Ureter (tissue), 1 donor: ENCODE results near the gene PRDM12. TPM values are rescaled to one million over a fixed set of nuclear protein-coding genes. Genes with fewer than 3 reads are reported as not detected.
A peak's percentile ranks its signal among the peaks of the same experiment; 100 is the strongest.
"Not testable (repeated sequence)": the region's sequence is repeated elsewhere in the genome, so short reads cannot be mapped to it uniquely, and the experiment has no call there.

Source experiments
- DNase-seq: peaks from one replicate; pipeline ENCODE4 v3.0.0-alpha.2; 2020; ENCODE audit warnings: low spot score
- total RNA-seq: library from RNA; stranded (reverse); gene quantifications from one replicate; pipeline ENCODE4 v1.2.4, GENCODE V29; 2023
- donor health status: DM: yes; HTN: yes; CAD: no.

PRDM12 gene
- total RNA-seq, 1 donor from 2014 or later, result 0.21 TPM

- no peak for DNase-seq
Observed at GRCh38 chr9:130663977-130664250, 480 bp upstream of the PRDM12 start.

DNA sequence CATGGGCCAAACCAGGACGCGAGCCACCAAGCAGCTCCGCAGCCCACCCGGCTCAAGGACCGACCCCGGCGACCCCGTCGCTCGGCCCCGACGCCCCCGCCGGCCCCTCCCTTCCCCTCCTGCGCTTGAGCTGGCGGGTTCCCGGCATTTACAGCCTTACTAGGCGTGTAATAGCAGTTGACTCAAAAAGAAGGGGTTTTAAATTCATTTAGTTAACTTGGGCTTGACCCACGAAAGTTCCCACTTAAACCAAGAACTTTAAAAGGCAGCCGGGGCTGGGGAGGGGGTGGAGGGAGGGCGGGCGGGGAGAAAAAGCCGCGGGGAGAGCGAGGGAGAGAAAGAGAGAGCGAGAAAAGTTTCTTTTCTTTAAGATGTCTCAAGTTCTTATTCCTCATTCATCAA, 636 bp downstream of the PRDM12 start:
- DNase-seq, result no peak

DNA sequence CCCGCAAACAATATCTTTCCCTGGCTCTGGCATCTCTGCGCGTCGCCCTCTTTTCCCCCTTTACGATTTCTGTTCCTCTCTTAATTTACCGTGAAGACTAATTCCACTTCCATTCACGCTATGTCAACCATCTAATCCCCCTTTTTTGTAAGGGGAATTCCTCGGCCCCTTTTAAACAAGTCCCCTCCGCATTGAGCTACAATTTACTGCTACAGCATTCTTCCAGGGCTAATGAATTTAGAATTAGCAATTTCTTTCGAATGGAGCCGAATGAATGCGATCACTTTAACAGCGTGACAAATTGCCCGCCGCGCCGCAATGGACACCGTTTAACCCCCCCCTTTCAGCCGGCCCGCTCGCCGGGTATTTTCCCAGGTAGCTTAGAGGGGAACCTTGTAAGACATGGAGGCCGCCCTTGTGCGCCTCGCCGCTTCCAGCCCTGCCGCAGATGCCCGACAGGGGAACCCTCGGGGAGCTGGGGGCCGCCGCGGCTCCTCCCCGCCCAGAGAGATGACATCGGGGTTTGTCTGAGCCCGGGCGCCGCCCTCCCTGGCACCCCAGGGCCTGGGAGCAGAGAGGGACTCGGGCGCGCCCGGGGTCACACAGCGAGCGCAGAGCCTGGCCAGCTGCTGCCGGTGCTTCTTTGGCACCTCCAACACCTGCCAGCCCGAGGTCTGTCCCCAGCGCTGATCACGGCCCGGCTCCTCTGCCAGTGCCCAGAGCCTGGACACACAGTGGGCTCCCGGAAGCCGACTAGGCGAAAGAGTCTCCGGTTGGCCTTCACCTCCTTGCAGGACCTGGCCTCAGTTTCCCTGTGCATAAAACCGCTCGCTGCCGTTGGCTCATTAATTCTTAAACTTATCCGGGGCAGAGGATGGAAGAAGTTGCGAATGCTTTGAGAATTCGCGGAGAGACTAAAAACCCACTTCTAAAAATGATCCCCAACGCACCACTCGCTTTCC, 1.3 kb downstream of the PRDM12 start:
- DNase-seq, result no peak

- DNase-seq, result no peak
Observed at GRCh38 chr9:130666393-130667119, 2.2 kb downstream of the PRDM12 start.

- DNase-seq, result no peak
Observed at GRCh38 chr9:130667120-130667435, 2.7 kb downstream of the PRDM12 start.

- DNase-seq, result no peak
Observed at GRCh38 chr9:130668196-130668595, 3.8 kb downstream of the PRDM12 start.

DNA sequence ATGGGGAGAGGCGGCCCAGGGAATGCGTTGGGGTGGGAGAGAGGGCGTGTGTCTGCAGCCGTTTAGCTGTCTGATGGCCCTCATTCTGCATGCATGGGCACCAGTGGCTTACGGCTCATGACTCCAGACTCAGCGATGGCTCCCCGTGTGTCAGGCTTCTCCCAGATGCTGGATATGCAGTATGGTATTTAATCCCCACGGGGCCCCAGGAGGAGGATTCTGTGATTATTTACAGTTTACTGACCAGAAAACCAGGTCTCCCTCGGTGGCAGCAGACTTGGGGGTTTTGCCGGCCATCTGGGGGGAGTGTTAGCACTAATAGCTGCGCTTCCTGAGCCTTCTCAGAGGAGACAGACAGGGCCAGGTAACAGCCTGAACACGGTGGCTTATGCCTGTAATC, 4.3 kb downstream of the PRDM12 start:
- DNase-seq, result no peak

- no peak for DNase-seq
Observed at GRCh38 chr9:130669965-130670364, 5.6 kb downstream of the PRDM12 start.

GRCh38 chr9:130670644-130671043, 6.2 kb downstream of the PRDM12 start:
- no peak for DNase-seq

GRCh38 chr9:130672466-130672865, 8.1 kb downstream of the PRDM12 start:
- no peak for DNase-seq

DNA sequence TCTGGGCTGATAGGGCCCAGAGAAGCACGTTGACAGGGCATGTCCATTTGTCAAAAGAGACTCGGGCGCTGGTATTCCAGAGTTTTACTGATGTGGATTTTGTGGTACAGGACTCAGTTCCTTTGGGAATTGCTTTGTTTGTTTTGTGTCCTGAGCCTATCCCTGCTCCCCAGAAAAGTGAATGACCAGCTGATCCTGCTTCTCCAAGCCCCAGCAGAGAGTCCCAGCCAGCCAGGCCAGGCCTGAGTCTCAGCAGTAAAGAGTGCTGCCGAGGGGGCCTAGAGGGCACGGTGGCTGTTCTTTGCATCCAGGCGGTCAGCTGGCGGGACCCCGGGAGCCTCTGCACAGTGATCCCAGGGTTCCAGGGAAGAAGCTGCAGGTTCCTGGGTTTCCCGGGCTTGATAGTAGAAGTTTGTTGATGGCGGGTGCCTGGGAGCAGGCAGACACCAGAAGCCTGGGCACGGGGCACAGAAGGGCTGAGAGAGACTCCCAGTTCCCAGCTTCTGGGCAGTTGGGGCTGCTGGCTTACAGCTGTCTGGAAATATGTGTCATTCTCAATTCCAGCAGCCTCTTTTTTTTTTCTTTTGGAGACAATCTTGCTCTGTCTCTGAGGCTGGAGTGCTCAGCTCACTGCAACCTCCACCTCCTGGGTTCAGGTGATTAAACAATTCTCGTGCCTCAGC, 8.7 kb downstream of the PRDM12 start:
- DNase-seq, result no peak

DNA sequence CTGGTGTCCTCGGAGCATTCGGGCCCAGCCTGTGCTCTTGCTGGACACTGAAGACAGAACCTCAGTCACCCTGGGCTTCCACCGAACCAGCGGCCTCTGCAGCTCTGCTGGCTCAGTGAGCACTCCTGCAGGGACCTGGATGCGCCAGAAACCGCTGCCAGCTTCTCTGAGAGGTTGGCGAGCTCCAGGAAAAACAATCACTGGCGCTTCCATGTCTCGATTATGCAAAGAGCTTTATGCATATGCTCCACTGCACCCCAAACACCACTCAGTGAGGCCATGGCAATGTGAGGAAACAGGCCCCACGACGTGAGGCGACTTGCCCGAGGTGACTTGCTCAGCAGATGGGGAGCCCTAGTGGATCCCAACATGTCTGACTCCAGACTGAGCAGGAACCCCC, 11.0 kb downstream of the PRDM12 start:
- DNase-seq, result no peak

- no peak for DNase-seq
Observed at GRCh38 chr9:130677252-130677651, 12.9 kb downstream of the PRDM12 start.

DNA sequence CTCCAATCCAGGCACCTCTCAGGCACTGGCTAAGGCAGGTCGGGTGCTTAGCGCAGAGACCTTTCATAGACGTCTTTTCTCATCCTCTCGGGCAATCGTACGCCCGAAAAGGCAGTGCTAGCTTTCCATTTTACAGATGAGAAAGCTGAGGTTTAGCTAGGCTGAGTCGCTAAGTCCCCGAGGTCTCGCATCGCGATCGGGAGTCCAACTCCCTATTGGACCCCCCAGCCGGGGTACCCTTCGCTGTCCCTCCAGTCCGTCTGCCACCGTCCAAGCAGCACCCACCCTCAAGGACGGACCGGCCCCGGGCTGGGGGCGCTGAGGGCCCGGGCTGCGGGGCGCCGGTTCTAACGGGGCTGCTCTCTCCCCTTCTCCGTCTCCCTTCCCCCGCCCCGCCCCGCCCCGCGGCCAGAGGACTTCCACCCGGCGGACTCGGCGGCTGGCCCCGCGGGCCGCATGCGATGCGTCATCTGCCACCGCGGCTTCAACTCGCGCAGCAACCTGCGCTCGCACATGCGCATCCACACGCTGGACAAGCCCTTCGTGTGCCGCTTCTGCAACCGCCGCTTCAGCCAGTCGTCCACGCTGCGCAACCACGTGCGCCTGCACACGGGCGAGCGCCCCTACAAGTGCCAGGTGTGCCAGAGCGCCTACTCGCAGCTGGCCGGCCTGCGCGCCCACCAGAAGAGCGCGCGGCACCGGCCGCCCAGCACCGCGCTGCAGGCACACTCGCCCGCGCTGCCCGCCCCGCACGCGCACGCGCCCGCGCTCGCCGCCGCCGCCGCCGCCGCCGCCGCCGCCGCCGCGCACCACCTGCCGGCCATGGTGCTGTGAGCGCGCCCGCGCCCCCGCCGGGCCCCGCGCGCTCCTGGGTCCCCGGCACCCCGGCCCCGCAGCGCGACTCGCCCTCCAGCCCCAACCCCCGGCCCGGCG, 16.7 kb downstream of the PRDM12 start:
- DNase-seq, result peak; percentile 75

DNA sequence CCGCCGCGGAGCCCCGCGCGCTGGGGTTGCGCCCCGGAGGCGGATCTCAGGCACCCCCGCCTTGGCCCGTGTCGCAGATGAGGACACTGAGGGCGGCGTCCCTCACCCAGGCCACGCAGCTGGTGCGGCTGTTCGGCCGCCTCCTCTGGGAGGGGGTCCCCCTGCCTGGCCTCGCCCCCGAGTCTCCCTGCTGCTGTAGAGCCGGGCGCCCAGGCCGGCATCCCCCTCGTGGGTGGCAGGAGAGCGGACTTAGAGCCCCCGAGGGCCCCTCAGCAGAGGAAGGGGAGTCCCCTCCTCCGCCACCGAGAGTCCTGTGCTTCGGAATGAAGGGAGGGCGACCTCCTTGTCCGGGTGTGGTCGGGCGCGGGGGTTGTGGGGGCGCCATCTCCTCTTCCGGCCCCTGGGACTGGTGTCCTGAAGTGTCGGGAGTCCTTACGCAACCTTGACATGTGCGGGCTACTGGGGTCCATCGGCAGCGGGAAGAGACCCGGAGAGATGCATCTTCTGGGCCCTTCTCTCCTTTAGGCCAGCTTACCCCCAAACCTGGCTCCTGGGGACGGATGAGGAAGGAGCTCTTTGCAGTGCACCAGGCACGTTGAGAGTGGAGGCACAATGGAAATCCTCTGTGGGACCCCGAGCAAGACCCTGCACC, 17.5 kb downstream of the PRDM12 start:
- no peak for DNase-seq

DNA sequence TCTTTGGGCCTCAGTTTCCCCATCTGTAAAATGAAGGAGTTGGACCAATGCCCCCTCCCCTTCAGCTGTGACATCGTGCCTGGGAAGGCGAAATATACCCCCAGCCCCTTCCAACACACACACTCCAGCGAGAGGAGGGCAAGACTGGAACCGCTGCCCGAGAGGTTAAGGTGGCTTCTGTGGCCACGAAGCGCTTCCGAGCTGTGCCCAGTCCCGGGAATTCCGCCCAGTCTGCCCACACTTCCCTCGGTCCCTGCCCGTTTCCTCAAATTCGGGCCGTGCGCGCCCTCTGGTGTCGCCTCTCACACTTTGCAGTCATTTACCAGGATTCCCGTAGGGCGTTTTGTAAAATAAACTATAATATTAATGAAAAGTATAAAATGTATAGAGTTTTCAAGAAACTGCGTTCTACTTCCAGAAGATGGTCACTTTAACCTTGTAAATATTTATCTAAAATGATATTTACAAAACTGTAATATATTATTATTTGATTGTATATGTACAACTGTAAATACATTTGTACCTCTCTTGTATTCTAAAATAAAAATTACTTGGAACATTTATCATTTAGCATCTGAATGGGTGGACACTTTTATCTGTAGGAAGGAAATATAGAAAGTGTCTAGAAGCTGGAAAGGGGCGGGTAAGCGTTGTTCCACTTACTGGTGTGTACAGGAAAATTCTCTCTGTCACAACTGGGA, 18.2 kb downstream of the PRDM12 start:
- peak; percentile 80 for DNase-seq

- no peak for DNase-seq
Observed at GRCh38 chr9:130685104-130685503, 20.7 kb downstream of the PRDM12 start.

DNA sequence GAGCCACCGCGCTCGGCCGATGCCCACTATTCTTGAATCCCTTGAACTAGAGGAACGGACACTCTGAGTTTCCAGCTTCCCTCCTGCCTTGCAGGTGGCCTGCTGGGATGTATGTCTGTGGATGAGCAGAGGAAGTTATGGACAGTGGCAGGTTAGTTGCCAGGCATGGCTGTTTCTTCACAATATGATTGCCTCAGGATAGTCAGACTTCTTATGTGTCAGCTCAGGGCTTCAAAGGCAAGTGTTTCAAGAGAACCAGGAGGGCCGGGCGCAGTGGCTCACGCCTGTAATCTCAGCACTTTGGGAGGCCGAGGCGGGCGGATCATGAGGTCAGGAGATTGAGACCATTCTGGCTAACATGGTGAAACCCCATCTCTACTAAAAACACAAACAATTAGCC, 21.6 kb downstream of the PRDM12 start:
- not testable (repeated sequence) for DNase-seq

DNA sequence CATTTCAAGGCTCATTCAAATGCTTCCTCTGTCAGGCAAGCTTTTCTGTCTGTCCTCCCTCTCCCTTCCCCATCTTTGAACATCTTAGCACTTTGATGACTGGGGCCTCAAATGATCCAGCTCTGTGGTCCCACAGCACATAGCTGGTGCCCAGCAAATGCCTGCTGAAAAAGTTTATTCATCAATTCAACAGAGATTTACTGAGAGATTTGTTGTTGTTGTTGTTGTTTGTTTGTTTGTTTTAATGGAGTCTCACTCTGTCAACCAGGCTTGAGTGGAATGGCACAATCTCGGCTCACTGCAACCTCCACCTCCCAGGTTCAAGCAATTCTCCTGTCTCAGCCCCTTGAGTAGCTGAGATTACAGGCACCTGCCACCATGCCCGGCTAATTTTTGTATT, 23.2 kb downstream of the PRDM12 start:
- DNase-seq, result no peak

- no peak for DNase-seq
Observed at GRCh38 chr9:130688072-130688471, 23.7 kb downstream of the PRDM12 start.

DNA sequence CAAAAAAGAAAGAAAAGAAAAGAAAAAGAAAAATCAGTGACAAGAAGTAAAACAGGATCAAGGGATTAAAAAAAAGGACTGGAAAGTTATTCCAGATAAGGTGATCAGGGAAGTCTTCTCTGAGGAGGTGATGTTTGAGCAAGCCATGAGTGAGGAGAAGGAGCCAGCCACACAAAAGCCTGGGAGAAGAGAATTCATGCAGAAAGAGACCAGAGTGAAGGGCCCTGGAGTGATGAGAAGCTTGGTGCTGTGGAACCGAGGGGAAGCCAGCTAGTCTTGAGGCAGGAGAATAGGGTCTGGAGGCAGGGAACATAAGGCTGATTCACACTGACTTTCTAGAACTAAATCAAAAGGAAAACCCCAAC, 25.2 kb downstream of the PRDM12 start:
- DNase-seq, result no peak
